T-helper 9 cell (primary cell): Measurements from ENCODE around the gene RAI1.

Source experiments
- DNase-seq: peaks from one replicate; pipeline ENCODE4 v3.0.0-alpha.2; 2020

Gene RAI1

DNA sequence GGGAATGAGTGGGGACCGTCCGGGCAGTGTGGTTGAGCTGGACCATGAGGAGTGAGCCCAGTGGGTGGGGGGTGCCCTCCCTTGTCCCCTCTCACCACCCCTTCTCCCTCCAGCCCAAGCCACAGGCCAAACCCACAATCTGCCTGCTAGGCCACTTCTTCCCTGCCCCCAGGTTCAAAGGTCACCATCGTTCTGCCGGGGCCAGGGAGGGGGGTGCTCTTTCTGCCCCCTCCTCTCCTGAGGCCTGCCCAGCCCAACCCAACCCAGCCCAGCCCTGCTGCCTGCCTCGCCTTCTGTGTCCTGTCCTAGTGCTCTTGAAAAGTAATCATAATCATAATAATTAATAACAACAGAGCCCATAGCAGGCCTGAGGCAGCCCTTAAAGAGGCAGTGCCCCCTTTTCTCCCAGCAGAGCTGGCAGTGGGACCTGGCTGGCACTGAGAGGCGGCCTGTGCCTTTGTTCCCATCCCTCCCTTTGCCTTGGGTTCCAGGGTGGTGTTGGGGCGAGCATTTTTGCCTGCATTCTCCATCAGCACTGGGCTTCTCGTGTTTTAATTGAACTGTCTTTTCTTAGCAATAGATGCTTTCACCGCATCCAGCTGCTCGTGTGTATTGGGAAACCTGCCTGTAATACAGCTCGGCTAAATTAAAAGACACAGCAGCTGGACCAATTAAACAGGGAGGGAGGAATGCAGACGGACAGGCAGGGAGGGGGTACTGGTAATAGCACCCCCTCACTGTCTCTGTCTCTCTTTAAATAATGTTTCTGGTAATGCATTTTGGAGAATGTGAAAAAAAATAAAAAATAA, 108.8 kb downstream of the RAI1 start:
- DNase-seq = no peak

DNA sequence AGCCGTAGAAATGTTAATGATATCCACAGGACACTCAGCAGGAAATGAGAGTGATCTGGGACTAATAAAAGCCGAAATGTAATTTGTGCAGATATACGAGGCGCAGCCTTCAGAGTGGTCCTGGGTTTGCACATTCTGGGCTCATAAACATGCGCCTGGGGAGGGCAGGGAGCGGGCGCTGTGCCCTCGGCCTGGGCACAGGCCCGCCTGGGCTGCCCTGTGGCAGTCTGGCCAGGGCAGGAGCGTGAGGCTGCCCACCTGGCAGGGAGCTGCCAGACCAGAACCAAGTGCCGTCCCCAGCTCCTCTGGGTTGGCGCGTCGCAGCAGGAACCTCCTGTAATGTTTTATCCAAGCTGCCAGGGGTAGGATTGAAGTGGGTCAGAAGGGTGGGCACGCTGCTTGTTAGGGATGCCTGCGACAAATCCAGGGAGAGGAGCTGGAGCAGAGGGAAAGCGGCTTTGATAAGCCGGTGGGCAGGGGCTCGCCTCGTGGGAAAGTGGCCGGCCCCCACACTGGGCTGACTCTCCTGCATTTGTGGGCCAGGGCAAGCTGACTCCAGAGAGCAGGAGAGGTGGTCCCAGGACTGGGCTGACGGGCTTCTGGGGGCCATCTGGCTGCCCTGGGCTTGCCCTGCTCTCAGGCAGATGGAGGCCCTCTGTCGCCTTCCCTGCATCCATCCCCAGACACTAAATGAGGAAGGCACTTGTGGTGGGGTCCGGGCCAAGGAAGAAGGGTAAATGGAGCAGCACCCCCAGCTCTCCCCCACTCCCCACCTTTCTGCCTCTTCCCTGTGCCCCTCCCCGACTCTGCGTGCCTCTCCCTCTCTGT, 109.6 kb downstream of the RAI1 start:
- no peak for DNase-seq

DNA sequence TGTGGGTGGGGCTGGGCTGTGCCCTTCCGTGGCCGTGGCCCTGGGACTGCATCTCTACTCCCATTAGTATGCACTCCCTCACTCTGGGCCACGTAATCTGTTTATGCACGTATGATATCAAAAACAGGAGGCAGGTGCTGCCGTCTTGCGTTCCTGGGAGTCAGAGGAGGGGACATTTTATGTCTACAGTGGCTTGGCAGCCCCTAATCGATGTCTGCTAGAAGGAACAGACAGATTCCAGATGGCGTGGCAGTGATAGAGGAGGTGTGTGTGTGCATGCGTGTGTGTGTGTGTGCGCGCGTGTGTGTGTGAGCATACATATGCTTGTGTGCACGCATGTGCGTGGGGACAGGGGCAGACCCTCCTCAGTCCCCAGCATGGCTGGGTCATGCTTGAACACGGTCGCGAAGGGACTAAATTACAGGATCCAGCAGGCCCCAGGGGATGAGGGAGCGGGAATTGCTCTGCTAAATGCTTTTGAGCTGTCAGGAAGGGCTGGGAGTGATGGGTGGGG, 110.8 kb downstream of the RAI1 start:
- DNase-seq = no peak

DNA sequence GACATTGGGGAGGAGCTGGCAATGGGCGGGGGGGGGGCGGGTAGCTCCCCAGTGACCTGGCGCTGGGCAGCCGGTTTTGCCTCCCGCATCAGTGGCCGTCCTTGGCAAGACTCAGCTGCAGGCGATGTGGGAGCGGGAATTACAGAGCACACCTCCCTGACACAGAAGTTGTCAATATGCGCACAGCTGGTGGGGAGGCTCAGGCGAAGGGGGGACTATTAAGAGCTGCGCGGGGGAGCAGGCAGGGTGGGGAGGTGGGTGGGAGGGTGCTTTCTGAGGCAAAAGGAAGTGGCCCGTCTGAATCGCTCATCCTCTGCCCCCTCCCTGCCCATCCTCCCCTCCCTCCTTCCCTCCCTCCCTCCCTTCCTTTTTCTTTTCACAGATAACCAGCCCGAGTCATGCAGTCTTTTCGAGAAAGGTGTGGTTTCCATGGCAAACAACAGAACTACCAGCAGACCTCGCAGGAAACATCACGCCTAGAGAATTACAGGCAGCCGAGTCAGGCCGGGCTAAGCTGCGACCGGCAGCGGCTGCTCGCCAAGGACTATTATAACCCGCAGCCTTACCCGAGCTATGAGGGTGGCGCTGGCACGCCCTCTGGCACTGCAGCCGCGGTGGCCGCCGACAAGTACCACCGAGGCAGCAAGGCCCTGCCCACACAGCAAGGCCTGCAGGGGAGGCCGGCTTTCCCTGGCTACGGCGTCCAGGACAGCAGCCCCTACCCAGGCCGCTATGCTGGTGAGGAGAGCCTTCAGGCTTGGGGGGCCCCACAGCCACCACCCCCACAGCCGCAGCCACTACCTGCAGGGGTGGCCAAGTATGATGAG, 111.5 kb downstream of the RAI1 start:
- DNase-seq = peak; percentile 31

DNA sequence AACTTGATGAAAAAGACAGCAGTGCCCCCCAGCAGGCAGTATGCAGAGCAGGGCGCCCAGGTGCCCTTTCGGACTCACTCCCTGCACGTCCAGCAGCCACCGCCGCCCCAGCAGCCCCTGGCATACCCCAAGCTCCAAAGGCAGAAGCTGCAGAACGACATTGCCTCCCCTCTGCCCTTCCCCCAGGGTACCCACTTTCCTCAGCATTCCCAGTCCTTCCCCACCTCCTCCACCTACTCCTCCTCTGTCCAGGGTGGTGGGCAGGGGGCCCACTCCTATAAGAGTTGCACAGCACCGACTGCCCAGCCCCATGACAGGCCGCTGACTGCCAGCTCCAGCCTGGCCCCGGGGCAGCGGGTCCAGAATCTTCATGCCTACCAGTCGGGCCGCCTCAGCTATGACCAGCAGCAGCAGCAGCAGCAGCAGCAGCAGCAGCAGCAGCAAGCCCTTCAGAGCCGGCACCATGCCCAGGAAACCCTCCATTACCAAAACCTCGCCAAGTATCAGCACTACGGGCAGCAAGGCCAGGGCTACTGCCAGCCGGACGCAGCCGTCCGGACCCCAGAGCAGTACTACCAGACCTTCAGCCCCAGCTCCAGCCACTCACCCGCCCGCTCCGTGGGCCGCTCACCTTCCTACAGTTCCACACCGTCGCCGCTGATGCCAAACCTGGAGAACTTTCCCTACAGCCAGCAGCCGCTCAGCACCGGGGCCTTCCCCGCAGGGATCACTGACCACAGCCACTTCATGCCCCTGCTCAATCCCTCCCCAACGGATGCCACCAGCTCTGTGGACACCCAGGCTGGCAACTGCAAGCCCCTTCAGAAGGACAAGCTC, 112.3 kb downstream of the RAI1 start:
- DNase-seq = no peak

DNA sequence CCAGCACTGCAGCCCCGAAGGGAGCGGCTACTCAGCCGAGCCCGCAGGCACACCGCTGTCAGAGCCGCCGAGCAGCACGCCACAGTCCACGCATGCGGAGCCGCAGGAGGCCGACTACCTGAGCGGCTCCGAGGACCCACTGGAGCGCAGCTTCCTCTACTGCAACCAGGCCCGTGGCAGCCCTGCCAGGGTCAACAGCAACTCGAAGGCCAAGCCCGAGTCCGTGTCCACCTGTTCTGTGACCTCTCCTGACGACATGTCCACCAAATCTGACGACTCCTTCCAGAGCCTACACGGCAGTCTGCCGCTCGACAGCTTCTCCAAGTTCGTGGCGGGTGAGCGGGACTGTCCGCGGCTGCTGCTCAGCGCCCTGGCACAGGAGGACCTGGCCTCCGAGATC, 113.1 kb downstream of the RAI1 start:
- DNase-seq = no peak

DNA sequence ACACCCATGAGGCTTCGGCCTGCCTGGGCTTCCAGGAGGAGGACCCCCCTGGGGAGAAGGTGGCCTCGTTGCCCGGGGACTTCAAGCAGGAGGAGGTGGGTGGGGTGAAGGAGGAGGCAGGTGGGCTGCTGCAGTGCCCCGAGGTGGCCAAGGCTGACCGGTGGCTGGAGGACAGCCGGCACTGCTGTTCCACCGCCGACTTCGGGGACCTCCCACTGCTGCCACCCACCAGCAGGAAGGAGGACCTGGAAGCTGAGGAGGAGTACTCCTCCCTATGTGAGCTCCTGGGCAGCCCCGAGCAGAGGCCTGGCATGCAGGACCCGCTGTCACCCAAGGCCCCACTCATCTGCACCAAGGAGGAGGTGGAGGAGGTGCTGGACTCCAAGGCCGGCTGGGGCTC, 114.0 kb downstream of the RAI1 start:
- DNase-seq = no peak

DNA sequence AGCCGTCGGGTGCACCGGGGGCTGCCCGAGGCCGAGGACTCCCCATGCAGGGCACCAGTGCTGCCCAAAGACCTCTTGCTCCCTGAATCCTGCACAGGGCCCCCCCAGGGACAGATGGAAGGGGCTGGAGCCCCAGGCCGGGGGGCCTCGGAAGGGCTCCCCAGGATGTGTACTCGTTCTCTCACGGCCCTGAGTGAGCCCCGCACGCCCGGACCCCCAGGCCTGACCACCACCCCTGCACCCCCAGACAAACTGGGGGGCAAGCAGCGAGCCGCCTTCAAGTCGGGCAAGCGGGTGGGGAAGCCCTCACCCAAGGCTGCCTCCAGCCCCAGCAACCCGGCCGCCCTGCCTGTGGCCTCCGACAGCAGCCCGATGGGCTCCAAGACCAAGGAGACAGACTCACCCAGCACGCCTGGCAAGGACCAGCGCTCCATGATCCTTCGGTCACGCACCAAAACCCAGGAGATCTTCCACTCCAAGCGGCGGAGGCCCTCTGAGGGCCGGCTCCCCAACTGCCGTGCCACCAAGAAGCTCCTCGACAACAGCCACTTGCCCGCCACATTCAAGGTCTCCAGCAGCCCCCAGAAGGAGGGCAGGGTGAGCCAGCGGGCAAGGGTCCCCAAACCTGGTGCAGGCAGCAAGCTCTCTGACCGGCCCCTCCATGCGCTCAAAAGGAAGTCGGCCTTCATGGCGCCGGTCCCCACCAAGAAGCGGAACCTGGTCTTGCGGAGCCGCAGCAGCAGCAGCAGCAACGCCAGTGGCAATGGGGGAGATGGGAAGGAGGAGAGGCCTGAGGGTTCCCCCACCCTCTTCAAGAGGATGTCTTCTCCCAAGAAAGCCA, 114.9 kb downstream of the RAI1 start:
- no peak for DNase-seq

DNA sequence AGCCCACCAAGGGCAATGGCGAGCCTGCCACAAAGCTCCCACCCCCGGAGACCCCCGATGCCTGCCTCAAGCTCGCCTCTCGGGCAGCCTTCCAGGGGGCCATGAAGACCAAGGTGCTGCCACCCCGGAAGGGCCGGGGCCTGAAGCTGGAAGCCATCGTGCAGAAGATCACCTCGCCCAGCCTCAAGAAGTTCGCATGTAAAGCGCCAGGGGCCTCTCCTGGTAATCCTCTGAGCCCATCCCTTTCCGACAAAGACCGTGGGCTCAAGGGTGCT, 115.5 kb downstream of the RAI1 start:
- DNase-seq = no peak

DNA sequence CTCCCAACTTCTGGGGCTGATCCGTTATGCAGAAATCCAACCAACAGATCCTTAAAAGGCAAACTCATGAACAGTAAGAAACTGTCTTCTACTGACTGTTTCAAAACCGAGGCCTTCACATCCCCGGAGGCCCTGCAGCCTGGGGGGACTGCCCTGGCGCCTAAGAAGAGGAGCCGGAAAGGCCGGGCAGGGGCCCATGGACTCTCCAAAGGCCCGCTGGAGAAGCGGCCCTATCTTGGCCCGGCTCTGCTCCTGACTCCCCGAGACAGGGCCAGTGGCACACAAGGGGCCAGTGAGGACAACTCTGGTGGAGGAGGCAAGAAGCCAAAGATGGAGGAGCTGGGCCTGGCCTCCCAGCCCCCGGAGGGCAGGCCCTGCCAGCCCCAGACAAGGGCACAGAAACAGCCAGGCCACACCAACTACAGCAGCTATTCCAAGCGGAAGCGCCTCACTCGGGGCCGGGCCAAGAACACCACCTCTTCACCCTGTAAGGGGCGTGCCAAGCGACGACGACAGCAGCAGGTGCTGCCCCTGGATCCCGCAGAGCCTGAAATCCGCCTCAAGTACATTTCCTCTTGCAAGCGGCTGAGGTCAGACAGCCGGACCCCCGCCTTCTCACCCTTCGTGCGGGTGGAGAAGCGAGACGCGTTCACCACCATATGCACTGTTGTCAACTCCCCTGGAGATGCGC, 116.0 kb downstream of the RAI1 start:
- no peak for DNase-seq

DNA sequence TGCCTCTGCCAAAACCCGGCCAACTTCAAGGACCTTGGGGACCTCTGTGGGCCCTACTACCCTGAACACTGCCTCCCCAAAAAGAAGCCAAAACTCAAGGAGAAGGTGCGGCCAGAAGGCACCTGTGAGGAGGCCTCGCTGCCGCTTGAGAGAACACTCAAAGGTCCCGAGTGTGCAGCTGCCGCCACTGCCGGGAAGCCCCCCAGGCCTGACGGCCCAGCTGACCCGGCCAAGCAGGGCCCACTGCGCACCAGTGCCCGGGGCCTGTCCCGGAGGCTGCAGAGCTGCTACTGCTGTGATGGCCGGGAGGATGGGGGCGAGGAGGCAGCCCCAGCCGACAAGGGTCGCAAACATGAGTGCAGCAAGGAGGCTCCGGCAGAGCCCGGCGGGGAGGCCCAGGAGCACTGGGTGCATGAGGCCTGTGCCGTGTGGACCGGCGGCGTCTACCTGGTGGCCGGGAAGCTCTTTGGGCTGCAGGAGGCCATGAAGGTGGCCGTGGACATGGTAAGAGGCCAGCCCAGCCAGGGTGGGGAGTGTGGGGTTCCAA, 116.8 kb downstream of the RAI1 start:
- DNase-seq = no peak

DNA sequence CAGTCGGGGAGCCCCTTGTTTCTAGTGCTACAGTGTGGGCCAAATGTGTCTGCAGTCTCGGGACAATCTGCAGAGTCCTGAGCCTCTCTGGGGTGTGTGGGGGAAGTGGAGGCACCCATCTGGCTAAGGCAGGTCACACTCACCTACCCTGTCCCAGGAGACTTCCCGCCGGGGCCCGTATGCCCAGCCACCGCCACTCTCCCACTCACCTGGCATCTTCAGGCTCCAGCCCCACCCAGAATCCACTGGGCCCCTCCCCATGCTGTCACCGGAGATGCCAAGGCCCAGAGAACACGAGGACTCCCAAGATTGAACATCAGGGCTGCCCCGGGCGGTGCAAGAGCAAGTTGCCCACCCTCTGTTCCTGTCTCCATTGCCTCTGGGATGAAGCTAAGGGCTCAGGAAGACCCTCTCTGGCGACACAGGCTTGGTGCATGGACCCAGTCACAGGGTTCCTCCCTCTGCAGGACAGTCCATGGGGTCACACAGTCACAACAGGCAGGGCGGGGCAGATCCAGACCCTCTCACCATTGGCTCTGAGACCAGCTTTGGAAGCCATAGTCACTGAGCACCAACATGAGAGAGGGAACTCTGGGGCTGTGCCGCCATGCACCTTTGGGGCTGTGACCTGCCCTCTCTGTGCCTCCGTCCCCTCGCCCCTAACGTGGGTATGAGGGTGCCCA, 117.5 kb downstream of the RAI1 start:
- DNase-seq = no peak

DNA sequence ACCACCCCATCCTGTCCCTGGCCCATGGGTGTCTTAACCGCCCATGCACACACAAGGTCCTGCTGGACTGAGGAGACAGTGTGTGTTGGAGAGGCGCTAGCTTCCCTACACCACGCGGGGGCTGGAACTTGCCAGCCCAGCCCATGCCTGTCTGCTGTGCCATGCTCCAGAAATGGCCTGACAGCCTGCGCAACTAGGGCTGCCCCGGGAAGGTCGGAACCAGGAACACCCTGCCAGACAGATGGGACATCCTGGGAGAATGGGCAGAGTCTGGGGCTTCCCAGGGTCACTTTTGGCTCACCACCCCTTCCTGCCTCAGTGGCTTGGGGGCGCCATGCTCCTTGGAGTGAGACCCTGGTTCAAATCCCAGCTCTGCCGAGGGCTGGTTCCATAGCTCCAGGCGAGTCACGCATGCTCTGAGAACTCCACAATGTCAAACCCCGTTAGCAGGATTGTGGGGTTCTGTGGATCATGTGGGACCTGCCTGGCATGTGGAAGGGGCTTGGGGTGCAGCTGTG, 119.3 kb downstream of the RAI1 start:
- no peak for DNase-seq

DNA sequence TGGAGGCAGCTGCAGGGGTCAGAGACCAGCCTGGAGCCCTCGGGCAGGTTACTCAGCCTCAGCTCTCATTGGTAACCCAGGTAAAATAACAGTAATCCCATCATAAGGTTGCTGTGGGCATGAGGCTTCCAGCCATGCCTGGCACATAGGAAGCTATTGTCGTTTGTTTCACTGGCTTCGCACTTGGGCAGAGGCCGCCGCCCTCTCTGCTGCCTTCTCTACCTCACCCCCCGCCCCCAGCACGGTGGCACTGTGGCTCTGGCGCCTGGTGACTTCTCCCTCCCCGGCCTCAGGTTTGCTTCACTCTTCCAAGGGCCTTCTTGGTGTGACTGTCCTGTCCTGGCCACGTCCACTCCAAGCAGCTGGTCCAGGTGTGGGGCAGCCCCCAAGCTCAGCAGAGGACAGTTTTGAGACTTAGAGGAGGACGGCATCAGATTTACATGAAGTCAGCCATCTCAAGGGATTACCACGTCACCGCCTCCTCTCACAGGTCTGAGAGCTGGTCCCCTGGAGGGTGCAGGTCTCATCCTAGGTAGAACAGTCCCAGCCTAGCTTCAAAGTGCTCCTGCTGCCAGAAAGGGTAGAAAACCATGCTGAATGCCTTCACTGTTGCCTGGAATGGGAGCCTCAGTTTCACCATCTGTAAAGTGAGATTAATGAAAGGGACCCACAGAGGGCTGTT, 120.7 kb downstream of the RAI1 start:
- no peak for DNase-seq

DNA sequence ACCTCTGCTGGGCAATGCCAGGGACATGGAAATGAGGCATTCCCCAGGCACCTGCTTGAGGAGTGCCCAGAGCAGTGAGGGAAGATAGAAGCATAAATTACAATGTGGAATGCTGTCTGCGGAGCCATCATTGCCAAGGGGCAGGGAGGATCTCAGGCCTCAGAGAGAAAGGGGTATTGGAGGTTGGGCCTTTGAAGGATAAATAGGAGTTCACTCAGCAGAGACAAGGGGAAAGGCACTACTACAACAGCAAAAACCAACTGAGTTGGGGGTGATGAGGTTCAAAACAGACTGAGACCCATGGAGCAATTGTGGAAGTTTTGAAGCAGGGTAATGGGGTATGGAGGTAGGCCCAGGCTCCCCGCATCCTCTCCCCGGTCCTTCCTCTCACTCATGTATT, 122.7 kb downstream of the RAI1 start:
- DNase-seq = no peak

DNA sequence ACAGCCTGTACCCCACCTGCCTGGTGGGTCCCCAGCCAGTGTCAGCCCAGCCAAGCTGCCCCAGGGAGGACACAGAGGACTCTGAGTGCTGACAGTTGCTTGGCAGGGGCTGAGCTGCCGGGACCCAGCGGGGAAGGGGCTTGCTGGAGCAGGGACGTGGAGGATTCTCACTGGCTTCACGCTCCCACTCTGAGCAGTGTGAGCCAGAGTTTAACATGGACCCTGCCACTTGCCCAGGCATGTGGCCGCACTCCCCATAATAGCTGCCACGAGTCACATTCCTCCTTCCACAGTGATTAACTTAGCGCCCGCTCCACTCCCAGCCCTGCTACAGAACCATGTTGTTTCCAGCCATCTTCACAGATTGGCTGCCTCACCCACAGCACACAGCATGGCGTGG, 124.3 kb downstream of the RAI1 start:
- DNase-seq = no peak

DNA sequence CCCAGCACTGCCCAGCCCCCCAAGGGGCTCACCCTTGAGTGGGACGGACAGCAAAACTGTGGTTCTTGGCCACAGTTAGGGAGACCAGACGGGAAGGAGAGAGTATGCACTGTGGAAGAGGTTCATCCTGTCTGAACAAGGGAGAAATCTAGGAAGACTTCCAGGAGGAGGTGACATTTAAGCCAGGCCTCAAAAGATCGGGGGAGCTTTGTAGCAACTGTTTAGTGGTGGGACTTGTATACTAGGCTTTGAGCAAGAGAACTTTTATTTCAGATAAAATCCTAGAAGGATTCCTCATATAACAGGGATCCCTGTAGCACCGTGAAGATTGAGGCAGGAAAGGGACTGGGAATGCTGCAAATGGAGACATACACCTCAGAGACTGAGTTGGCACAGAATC, 124.8 kb downstream of the RAI1 start:
- DNase-seq = no peak

DNA sequence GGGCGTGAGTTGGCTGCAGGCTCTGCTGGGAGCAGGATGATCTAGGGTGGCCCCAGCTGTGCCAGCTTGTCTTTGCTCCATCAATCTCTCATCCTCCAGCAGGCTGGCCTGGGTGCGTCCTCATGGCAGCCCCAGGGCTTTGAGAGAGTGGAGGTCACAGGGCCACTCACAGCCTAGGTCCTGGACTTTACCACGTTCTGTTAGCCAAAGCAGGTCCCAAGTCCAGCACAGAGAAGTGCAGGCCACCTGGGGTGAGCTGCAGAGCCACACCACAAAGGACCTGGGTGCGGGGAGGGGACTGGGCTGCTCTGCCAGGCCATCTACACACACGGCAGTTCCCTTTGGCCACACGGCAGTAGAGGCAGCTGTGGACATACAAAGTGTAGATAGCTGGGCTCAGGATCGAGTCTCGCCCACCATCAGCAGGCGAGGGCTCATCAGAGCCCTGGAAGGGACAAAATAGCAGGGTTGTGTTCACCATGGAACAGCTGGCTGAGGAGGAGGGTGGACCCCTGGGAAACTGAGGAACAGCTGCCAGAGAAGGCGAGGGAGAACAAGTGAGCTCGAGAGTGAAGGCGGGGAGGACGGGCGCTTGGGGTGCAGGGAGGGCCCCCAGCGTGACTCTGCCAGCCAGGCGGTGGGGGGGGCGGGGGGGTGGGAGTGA, 125.5 kb downstream of the RAI1 start:
- DNase-seq = no peak

DNA sequence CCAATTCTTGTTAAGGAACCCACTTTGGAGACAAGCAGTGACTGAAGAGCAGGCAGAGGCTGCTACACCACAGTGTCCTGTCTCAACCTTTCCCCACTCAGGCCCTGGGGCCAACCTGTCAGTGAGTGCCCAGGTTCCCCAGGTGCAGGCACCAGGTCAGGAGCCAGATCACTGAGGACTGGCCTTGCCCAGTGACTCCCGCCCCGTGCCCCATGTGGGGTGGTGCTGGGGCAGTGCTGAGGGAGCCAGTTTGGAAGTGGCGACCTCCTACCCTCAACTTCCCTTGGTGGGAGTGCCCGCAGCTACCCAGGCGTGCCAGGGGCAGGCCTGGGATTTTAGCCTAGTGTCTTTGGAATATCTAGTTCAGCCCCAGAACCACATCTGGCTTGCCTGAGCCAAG, 126.2 kb downstream of the RAI1 start:
- no peak for DNase-seq
